SK-N-MC (cell line): ENCODE results near the gene ARL4A.
"Not testable (repeated sequence)": the region's sequence is repeated elsewhere in the genome, so short reads cannot be mapped to it uniquely, and the experiment has no call there.

Source experiments
- DNase-seq: peaks from one replicate; pipeline ENCODE4 v3.0.0-alpha.2; 2011; ENCODE audit warnings: low read depth, low spot score
- H3K27ac ChIP-seq: fragments of 200-600 bp; sonication (generic); 2 replicates; pipeline ENCODE4 v1.5.1; 2016; ENCODE audit warnings: mixed run types
- H3K36me3 ChIP-seq: fragments of 200-600 bp; sonication (generic); 2 replicates; pipeline ENCODE4 v1.6.1; 2017; ENCODE audit warnings: antibody characterized with exemption, low read length, mixed read lengths; ENCODE audit not compliant: insufficient read depth
- H3K4me3 ChIP-seq: fragments of 200-600 bp; sonication (generic); 2 replicates; pipeline ENCODE4 v1.5.1; 2016
- H3K9ac ChIP-seq: fragments of 200-600 bp; sonication (generic); 2 replicates; pipeline ENCODE4 v1.8.0; 2017; ENCODE audit warnings: mixed run types, mixed read lengths; ENCODE audit not compliant: insufficient read length
- H3K9me3 ChIP-seq: fragments of 200-600 bp; sonication (generic); 2 replicates; pipeline ENCODE4 v1.6.1; 2017; ENCODE audit warnings: low read depth, mild to moderate bottlenecking, antibody characterized with exemption, low read length, moderate library complexity, mixed read lengths
- EZH2 ChIP-seq: fragments of 200-600 bp; sonication (generic); IDR thresholded peaks from one replicate; pipeline ENCODE4 v1.6.1; 2017; ENCODE audit warnings: antibody characterized with exemption
- FOXP2 ChIP-seq: optimal IDR thresholded peaks from 2 replicates; pipeline ENCODE3; 2011; ENCODE audit warnings: mild to moderate bottlenecking, moderate library complexity; ENCODE audit not compliant: insufficient read depth; ENCODE audit errors: extremely low read length, control extremely low read depth
- POLR2AphosphoS5 ChIP-seq: IDR thresholded peaks from 2 replicates; pipeline ENCODE4 v1.6.1; 2012; ENCODE audit warnings: mild to moderate bottlenecking, low read depth, low read length, borderline replicate concordance

Gene ARL4A

DNA sequence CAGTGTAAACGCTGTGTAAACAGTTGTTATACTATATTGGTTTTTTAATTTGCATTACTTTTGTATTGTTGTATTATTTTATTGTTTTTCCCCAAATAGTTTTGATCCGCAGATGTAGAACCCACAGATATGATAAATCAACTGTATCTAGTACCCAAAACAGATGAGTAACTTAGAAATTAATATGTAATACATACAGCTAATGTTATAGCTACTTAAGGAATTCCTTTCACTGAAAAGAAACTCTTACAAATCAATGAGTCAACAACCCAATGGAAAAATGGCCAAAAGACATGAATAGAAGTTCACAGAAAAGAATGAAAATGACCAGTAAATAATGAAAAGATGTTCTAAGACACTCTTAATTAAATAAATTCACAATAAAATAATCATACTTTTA lies 32.3 kb upstream of the ARL4A start:
- Histone ChIP-seq H3K4me3 (no peak overlapping the region), H3K36me3 (no peaks in the 10 kb centered on the region), H3K9me3 (no peaks in the 10 kb centered on the region), H3K9ac (no peak overlapping the region), H3K27ac (no peak overlapping the region)
- TF ChIP-seq FOXP2 = no peak
- TF ChIP-seq POLR2AphosphoS5 = no peak
- TF ChIP-seq EZH2 = no peak
- DNase-seq = no peak

- not testable (repeated sequence) for H3K27ac ChIP-seq, DNase-seq, H3K9me3 ChIP-seq, H3K36me3 ChIP-seq, H3K4me3 ChIP-seq, H3K9ac ChIP-seq
These were observed 27.0 kb upstream of the ARL4A start for GRCh38 chr7:12660423-12660822.

DNA sequence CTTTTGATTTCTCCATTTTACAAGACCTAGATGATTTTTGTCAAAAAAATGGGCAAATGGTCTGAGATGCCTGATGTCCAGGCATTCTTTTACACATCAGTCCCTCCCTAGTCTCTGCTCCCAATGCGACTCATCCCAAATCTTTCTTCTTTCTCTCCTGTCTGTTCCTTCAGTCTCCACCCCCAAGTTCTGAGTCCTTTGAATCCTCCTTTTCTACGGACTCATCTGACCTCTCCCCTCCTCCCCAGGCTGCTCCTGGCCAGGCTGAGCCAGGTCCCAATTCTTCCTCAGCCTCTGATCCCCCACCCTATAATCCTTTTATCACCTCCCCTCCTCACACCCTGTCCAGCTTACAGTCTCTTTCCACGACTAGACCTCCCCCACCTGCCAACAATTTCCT lies 26.4 kb upstream of the ARL4A start:
- not testable (repeated sequence) for H3K4me3 ChIP-seq, H3K27ac ChIP-seq, H3K9ac ChIP-seq, H3K9me3 ChIP-seq, DNase-seq, H3K36me3 ChIP-seq

GRCh38 chr7:12661581-12661980 lies 25.9 kb upstream of the ARL4A start:
- no peak for DNase-seq
- no peak overlapping the region for H3K4me3 ChIP-seq
- no peak for TF ChIP-seq FOXP2
- TF ChIP-seq EZH2 = no peak
- TF ChIP-seq POLR2AphosphoS5 = no peak
- no peak overlapping the region for H3K9ac ChIP-seq
- no peaks in the 10 kb centered on the region for H3K36me3 ChIP-seq
- no peak overlapping the region for H3K27ac ChIP-seq
- H3K9me3 ChIP-seq = no peaks in the 10 kb centered on the region

DNA sequence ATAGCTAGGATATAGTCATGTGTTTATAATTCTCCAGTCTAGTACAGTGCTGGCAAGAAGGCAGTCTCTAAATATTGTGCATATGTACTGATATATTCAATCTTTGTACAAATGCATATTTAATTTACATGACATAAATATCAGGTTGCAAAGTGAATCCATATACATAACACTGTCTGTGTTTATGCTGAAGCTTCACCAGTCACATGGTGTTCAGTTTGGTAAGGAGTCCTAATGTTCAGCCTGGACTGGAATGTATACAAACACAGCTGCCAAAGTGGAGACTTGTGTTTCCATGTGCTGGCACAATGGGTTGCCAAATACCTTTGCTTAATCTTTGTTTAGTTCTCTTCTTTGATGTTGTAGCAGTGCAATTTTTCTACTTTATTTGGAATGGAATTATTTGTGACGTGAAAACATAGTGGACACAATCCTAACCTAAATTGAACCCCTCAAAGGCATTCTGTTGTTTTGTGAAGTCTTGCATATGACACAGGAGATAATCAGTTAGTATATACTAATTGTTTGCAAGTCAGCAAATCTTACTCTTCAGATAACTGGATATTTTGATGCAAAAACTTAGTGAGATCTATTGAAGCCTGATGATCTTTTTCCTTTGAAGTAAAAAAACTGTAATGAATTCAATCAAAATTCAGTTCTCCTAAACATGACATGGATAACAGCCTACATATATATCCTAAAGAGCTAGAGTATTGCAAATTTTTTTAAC lies 17.3 kb upstream of the ARL4A start:
- DNase-seq = no peak
- H3K27ac ChIP-seq = no peak overlapping the region
- H3K36me3 ChIP-seq = no peaks in the 10 kb centered on the region
- TF ChIP-seq EZH2 (no peak), FOXP2 (no peak), POLR2AphosphoS5 (no peak)
- no peaks in the 10 kb centered on the region for H3K9me3 ChIP-seq
- H3K4me3 ChIP-seq = no peak overlapping the region
- no peak overlapping the region for H3K9ac ChIP-seq

GRCh38 chr7:12670743-12671520 lies 16.5 kb upstream of the ARL4A start:
- Histone ChIP-seq H3K4me3 (no peak overlapping the region), H3K9me3 (no peaks in the 10 kb centered on the region), H3K27ac (no peak overlapping the region), H3K36me3 (no peaks in the 10 kb centered on the region), H3K9ac (no peak overlapping the region)
- TF ChIP-seq FOXP2 (no peak), POLR2AphosphoS5 (no peak), EZH2 (no peak)
- no peak for DNase-seq

GRCh38 chr7:12673436-12673835 lies 14.0 kb upstream of the ARL4A start:
- not testable (repeated sequence) for H3K27ac ChIP-seq, H3K36me3 ChIP-seq

DNA sequence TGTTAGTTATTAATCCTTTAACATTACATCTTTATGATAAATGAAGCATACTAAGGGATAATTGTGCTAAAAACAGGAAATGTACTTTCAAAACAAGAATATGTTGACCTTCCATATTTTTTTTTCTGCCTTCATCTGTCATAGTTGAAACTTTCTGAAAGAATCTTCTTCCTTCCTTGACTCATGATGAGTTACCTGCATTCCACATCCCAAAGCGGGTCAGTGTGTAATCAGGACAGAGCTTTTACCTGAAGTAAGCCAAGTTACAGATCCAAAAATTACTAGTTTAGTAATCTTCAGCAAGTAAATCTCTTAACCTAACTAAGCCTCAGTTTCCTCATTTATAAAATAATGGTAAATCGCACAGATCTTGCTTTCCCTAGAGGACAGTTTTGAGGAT lies 13.4 kb upstream of the ARL4A start:
- DNase-seq = no peak
- Histone ChIP-seq H3K27ac (no peak overlapping the region), H3K9ac (no peak overlapping the region)

More at GRCh38 chr7:12673436-12673835, 14.0 kb upstream of the ARL4A start:
- H3K9ac ChIP-seq, H3K4me3 ChIP-seq, H3K9me3 ChIP-seq, DNase-seq: not testable (repeated sequence)

DNA sequence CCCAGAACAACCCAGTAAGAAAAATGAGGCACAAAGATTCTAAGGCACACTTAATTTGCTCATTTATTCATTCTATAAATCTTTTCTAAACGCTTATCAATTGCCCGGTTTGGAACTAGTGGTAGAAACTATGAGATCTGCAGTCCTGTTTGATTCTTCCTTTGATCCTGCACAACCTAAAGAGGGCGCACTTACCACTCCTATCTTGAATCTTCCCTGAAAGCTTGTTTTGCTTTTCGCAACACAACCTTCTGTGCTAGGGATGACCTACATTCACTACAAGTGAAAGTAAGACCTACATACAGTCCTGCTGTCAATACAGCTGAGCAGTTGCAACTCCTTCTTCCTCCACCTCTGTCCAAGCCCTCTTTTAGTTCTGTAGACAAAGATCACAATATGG lies 12.6 kb upstream of the ARL4A start:
- no peaks in the 10 kb centered on the region for H3K9me3 ChIP-seq
- no peak overlapping the region for H3K27ac ChIP-seq
- no peak for DNase-seq
- H3K36me3 ChIP-seq = no peaks in the 10 kb centered on the region
- H3K4me3 ChIP-seq = no peak overlapping the region
- no peak for TF ChIP-seq EZH2
- TF ChIP-seq POLR2AphosphoS5 = no peak
- TF ChIP-seq FOXP2 = no peak
- H3K9ac ChIP-seq = no peak overlapping the region

More for the DNA sequence above, 13.4 kb upstream of the ARL4A start:
- TF ChIP-seq FOXP2 = no peak
- no peak for TF ChIP-seq POLR2AphosphoS5
- no peak for TF ChIP-seq EZH2
- Histone ChIP-seq H3K36me3 (no peaks in the 10 kb centered on the region), H3K9me3 (no peaks in the 10 kb centered on the region), H3K4me3 (no peak overlapping the region)
